ENCODE data around the gene MRTFA.

The MRTFA gene

GRCh38 chr22:40463683-40464082, 172.8 kb downstream of the MRTFA start:
- H3K27ac ChIP-seq, result no peak overlapping the region
- no peak for DNase-seq
- intact Hi-C loops (cut with DNase I; ENCODE audit: low total_unique reads), result no loop called here
- no peak for TF ChIP-seq CTCF (IDR thresholded peaks at IDR 0.05)
- no peaks in the 10 kb centered on the region for H3K9me3 ChIP-seq
- H3K27me3 ChIP-seq, result no peaks in the 10 kb centered on the region
- peaks cover 0 to 9% (median 0%) of the 10 kb centered on the region in 4 donors for H3K4me1 ChIP-seq
- H3K4me3 ChIP-seq, result no peak overlapping the region
- H3K36me3 ChIP-seq, result peaks cover 0 to 19% (median 7%) of the 10 kb centered on the region in 3 donors

GRCh38 chr22:40463017-40463631, 173.4 kb downstream of the MRTFA start:
- H3K27me3 ChIP-seq, result no peaks in the 10 kb centered on the region
- peak overlapping the region in 1 of 2 donors; percentile 12 for H3K4me3 ChIP-seq
- no peaks in the 10 kb centered on the region for H3K9me3 ChIP-seq
- peaks cover 0 to 4% (median 0%) of the 10 kb centered on the region in 4 donors for H3K4me1 ChIP-seq
- H3K27ac ChIP-seq, result no peak overlapping the region
- H3K36me3 ChIP-seq, result peaks cover 0 to 19% (median 7%) of the 10 kb centered on the region in 3 donors
- TF ChIP-seq CTCF (IDR thresholded peaks at IDR 0.05), result no peak
- no peak for DNase-seq
- intact Hi-C loops (cut with DNase I; ENCODE audit: low total_unique reads), result no loop called here

GRCh38 chr22:40462195-40462984, 174.1 kb downstream of the MRTFA start:
- Histone ChIP-seq H3K4me3 (peak overlapping the region in 1 of 2 donors; percentile 12), H3K9me3 (no peaks in the 10 kb centered on the region), H3K27ac (no peak overlapping the region), H3K4me1 (no peaks in the 10 kb centered on the region), H3K27me3 (no peaks in the 10 kb centered on the region), H3K36me3 (peaks cover 0 to 19% (median 7%) of the 10 kb centered on the region in 3 donors)
- DNase-seq, result no peak
- intact Hi-C loops (cut with DNase I; ENCODE audit: low total_unique reads), result no loop called here
- TF ChIP-seq CTCF (IDR thresholded peaks at IDR 0.05), result no peak

GRCh38 chr22:40453671-40454070, 182.8 kb downstream of the MRTFA start:
- H3K9me3 ChIP-seq, result no peaks in the 10 kb centered on the region
- no peaks in the 10 kb centered on the region for H3K27me3 ChIP-seq
- TF ChIP-seq CTCF (IDR thresholded peaks at IDR 0.05), result no peak
- intact Hi-C loops (cut with DNase I; ENCODE audit: low total_unique reads), result loop anchor here (5.0 kb wide), 1 partner anchor 394 kb away; no protein-coding TSS in a partner anchor
- no peak for DNase-seq
- H3K27ac ChIP-seq, result no peak overlapping the region
- H3K4me1 ChIP-seq, result peaks cover 5 to 52% (median 36%) of the 10 kb centered on the region in 4 donors
- no peak overlapping the region for H3K4me3 ChIP-seq
- H3K36me3 ChIP-seq, result no peaks in the 10 kb centered on the region

GRCh38 chr22:40452730-40453487, 183.6 kb downstream of the MRTFA start:
- Histone ChIP-seq H3K9me3 (no peaks in the 10 kb centered on the region), H3K27ac (peak overlapping the region in 1 of 2 donors; percentile 24), H3K36me3 (no peaks in the 10 kb centered on the region), H3K4me1 (peaks cover 5 to 60% (median 44%) of the 10 kb centered on the region in 4 donors), H3K4me3 (no peak overlapping the region), H3K27me3 (no peaks in the 10 kb centered on the region)
- DNase-seq, result no peak
- no peak for TF ChIP-seq CTCF (IDR thresholded peaks at IDR 0.05)
- intact Hi-C loops (cut with DNase I; ENCODE audit: low total_unique reads), result loop anchor here (5.0 kb wide), 1 partner anchor 394 kb away; no protein-coding TSS in a partner anchor

Data from tibial artery (tissue), 4 donors.